Hematopoietic multipotent progenitor cell treated with erythropoietin and hydrocortisone succinate and interleukin-3 and kit ligand, for 8 days (in vitro differentiated cells): ENCODE results near the gene CCDC186.
A peak's percentile ranks its signal among the peaks of the same experiment; 100 is the strongest.

Experiments used
- DNase-seq: peaks from one replicate; pipeline ENCODE4 v3.0.0-alpha.2; 2015

The CCDC186 gene

DNA sequence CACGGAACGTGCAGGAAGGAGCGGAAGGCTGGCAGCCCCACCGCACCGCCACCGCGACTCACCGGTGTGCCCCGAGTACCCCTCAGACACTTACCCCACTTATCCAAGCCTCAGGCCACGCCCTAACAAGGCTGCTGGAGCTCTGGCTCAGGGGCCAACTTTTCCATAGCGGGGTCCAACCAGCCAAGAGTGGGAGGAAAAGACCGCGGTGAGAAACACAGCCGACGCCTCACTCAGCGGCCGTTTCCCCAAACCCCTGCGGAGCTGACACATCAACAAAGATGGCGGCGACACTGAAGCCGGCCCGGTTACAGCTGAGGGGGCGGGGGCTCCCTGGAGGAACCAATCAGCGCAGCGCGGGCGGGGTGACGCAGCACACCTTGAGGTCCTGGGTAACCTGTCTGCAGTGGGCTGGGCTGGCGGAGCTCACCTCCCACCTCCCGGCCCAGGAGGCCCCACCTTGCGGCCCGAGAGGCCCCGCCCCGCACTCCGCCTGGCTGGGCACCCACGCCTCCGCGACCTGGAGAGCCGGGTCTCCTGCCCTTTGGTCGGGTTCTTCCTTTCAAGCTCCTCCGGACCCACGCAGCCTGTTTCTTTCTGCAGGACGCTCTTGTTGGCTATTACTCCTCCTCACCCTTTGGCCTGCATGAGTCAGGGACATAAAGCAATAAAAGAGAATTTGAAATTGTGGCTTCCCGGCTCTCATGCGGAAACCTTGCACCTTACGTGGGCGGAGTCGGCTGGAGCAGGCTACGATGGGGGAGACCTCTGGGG lies at the start of gene CCDC186:
CCDC186 (minus strand) TSS at position 283 of the 774 bp plus-strand sequence. CDS start 10,935 bp downstream, outside the sequence.
- DNase-seq = peak; percentile 91

DNA sequence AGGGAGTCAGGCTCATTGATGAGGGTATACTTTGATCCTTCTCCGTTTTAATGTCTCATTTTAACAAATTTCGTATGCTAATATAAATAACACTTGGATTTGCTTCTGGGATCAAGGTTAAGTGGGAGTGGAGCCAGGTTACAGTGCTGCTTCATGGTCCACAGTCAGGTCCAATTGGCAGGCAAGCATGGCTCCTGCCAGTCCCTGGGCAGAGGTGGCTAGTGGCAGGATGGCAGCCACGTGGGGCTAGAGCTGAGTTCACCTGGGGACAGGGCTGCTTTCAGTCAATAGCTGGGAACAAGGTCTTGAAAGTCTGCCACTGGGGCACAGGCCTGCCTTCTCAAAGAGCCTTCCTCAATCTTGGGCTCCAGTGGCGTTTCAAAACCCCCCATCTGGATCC lies 49.1 kb upstream of the CCDC186 start:
- DNase-seq = no peak

DNA sequence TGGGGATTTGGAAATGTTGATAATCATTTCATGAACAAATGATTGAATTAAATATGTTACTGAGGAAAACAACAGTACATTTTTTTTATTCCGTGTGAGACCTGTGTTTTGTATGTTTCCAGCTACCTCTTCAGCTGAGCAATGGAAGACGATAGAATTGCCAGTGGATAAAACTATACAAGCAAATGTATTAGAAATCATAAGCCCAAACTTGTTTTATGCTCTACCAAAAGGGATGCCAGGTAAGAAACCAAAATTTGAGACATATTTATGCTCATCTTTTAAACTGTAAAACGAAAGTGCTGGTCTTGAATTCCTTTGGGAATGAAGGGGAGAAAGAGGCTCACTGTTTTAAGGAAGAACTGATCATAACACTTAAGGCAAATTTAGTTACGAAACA lies 47.2 kb upstream of the CCDC186 start:
- DNase-seq = no peak

DNA sequence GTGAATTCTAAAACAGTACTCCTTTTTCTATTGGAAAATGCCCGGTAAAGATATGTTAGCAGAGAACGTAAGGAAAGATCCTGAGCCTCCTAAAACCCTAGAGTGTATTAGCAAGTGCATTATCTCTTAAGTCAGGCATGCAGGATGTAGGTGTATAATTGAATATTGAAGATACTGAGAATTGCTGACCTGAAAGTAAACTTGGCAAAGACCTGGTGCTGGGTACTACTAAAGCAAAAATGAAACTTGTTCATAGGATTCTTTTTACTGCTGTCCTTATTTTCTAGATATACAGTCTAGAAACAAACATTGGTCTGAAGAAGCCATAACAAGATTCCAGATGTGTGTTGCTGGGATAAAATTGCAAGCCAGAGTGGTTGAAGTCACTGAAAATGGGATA lies 46.3 kb upstream of the CCDC186 start:
- DNase-seq = no peak

DNA sequence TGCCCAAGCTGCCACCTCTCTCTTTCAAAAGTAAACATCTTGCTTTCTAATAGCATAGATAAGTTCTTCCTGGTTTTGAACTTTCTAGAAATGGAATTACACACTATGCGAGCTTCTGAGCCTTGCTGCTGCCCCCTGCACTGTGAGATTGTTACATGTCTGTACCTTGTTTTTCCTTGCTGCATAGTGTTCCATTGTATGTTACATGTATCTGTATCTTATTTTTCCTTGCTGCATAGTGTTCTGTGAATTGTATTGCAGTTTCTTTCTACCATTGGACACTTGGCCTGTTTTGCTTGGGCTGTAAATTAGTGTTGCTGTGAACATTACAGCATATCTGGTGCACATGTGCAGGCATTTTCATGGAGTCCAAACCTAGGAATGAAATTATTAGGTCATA lies 41.0 kb upstream of the CCDC186 start:
- DNase-seq = no peak

DNA sequence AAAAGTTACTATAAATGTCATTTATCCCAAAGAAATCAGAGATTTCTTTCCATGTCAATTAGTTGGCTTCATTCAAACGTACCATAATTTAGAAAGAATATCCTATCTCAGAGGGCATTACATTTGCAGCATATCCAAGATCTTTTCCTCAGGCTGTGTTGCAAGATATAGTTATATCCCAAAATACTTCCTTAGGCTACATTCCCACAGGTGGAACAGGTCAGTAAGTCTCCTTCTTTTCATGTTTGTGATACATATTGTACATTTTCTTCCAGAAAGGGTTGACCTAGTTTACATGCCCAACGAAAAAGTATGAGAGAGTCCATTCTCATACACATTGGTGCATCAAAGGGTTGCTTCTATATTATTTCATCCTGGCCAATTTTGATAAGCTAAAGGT lies 38.1 kb upstream of the CCDC186 start:
- DNase-seq = no peak

DNA sequence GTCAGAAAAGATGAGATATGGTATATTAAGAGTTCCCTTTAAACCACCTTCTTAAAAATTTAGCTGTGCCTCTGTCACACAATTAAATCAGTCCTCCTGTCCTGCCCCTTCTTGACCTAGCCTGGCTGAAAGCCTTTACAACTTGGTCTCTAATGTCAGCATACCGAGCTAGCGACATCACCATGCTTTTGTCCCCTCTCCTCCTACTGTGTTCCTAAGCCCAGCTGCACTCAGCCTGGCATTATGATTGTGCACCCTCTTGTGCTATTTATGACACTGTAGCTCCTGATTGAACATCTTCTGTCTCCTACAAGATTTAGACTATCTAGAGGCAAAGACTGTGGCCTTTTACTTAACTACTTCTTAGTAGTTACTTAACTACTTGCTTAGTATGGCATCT lies 34.3 kb upstream of the CCDC186 start:
- no peak for DNase-seq

DNA sequence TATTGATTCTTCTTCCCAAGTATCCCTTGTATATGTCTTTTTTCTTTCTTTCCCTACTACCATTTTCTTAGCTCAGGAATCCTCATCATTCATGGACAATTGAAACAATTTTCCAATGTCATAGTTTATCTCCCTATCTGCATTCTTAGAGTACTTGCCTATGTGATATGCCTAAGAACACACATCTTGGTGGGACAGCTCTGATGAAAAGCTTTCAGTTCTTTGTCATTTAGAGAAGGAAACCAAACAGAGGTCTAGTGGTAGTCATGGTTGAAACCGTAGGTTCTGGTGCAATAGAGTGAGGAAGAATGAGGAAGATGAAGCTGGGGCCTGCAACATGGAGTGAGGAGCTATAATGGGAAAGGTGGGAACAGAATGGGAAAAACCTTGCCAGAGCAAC lies 33.3 kb upstream of the CCDC186 start:
- DNase-seq = no peak

DNA sequence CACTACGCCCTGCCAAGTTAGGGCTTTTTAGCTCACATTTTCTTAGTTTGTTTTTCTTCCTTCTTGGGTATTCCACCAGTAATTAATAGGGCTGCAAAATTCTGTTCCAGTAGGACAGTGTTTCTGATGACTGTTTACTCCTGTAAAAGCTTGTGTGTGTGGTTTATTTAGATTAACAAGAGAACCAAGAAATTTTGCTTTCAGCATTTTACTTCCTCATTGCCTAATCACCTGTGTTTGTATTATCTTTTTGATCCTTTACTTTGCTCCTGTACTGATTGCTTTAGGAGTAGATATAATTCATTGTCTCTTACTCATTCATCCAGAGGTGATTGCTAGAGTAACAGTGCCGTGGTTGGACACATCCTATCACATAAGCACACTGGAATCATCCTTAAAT lies 32.9 kb upstream of the CCDC186 start:
- DNase-seq = no peak

DNA sequence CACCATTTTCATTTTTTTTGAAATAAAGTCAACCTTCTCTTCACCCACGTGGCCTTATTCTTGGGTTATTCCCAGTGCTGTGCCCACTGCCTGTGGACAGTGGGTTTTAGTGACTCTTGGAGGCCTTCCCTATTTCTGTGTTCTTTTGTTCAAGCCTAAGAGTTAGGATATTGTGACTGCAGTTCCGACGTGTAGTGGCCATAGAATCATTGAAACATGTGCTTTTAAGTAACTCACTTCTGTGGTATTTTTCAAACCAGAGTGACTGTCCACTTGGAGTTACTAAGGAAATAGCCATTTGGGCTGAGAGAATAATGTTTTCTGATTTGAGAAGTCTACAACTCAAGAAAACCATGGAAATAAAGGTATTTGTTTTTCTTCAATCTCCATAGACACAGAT lies 28.8 kb upstream of the CCDC186 start:
- DNase-seq = no peak

DNA sequence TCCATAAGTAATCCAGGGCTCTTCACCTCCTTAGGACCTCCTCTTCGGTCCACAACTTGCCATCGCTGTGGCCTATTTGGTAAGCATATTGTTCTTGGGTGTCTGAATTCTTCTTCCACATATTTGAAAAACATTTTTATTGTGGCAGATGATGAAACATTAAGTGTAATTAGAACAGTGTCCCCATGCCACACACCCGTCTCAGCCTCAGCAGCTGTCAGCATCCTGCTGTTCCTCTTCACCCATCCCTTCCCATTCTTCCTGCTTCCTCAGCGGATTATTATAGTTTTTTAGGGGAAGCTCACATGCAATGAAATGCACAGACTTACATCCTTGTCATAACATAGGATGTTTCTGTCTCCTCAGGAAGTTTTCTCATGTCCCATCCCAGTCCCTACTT lies 25.2 kb upstream of the CCDC186 start:
- no peak for DNase-seq

DNA sequence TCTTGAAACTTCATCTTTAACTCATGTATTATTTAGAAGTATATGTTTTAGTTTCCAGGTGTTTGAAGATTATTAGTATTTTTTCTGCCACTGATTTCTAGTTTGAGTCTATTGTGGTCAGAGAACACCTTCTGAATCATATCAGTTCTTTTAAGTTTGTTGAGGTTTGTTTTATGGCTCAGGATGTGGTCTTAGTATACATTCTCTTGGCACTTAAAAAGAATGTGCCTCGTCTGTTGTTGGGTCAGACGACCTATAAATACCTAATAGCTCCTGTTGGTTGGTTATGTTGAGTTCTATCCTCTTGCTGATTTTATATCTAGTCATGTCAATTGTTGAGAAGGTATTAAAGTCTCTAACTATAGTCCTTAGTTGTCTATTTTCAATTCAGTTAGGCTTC lies 21.1 kb upstream of the CCDC186 start:
- no peak for DNase-seq

DNA sequence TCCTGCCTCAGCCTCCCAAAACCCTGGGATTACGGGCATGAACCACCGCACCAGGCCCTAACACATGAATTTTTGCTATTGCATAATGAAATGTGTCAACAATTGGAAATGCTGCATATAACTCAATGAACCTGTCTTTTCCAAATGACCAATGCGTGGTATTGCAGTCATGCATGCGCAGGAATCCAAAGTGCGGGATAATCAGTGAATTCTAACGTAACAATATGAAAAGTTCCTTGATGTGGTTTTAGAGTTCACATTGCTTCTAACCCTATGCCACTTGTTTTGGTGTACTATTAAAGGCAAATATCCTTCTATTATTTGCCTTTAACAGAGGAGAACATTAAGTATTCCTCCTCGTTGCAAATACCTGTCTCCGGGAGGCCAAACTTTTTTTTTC lies 15.7 kb upstream of the CCDC186 start:
- no peak for DNase-seq

DNA sequence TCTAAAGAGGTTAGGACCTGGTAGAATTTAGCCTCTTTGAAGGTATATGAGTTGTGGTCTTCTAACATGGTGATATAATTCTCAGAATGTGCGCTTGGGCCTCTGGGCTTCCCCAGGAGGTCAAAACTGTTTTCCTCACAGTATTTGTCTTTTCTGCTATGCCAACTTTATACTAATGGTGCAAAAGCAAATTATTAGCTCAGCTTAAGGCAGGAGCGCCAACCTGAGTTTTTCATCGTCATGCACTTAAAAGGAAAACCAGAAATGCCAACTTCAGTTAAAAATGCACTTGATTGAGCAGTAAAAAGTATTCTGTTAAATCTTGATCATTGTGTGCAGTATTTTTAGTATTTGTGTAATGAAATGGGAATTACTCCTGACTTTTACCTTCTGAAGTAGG lies 14.9 kb upstream of the CCDC186 start:
- no peak for DNase-seq

DNA sequence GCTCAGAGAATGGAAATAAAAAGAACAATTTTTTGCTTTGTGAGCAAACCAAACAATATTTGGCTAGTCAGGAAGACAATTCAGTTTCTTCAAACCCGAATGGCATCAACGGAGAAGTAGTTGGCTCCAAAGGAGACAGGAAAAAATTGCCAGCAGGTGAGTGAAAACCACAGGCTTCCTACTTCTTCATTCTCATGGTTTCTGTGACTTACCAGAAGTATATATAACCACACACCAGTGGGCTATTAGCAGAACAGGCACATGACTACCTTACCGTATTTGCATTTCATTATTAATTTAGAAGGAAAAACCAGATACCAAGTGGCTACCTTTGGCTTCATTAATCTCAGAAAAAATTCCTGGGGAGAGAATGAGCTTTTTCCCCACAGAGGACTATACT lies 14.0 kb upstream of the CCDC186 start:
- no peak for DNase-seq

DNA sequence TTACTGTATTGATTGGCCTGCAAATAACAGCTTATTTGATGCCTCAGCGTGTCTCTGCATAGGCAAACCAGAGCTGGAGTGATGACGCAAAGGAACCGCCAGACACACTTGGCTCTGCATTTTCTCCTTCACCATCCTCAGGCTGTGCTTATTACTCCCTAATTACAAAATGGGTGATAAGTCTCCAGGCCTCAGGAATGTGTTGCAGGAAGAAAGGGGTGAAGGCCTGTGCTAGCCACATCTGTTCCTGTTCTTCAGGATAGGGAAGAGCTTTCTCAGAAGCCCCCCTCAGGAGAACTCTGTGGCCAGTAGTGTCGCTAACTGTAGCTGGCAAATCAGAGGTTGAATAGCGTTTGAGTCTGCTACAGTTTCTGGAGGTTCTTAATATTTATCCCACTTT lies 10.3 kb upstream of the CCDC186 start:
- no peak for DNase-seq

DNA sequence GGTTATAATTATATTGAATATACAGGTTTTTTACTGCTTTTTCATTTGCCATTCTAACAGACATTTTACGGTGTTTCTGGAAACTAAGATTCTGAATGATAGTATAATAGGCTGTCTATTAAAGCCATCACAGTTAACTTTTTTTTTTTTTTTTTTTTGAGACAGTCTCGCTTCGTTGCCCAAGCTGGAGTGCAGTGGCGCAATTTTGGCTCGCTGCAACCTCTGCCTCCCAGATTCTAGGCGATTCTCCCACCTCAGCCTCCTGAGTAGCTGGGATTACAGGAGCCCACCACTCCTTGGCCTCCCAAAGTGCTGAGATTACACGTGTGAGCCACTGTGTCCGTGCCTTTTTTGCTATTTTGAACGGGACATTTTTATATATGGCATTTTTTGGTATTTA lies 9.6 kb upstream of the CCDC186 start:
- DNase-seq = no peak

DNA sequence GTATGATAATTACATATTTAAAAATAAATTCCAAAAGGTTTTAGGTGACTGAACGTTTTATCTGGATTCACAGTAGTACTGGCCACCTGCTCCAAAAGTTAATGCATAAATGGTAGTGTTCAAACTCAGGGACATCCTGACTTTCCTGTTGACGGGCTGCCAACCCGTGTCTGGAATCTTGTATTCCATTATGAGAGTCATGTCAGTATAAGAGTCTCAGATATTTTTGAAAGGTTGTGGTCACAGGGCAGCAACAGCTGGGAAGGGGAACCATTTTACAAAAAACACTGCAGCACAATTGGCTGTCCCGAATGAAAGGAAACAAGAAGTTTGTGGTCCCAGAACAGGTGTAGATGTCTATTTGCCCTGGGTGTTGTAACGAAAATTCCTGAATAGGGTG lies 8.0 kb upstream of the CCDC186 start:
- no peak for DNase-seq

DNA sequence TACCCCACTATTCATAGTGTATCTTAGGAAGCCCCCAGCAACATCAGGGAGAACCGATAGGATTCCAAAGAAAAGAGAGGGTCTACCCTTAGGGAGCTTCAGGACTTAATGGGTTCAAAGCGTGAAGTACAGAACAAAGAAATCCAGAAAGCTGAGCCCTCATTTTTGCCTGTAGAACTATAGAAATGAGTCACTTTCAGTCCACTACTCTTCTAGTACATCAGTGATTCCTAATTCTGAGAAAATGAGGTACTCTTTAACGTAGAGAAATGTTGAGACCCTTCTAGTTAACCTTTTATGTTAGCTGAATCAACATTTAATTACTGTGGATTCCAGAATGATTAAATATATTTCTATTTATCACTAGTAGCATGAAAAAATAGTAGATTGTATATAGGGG lies 6.9 kb upstream of the CCDC186 start:
- no peak for DNase-seq

DNA sequence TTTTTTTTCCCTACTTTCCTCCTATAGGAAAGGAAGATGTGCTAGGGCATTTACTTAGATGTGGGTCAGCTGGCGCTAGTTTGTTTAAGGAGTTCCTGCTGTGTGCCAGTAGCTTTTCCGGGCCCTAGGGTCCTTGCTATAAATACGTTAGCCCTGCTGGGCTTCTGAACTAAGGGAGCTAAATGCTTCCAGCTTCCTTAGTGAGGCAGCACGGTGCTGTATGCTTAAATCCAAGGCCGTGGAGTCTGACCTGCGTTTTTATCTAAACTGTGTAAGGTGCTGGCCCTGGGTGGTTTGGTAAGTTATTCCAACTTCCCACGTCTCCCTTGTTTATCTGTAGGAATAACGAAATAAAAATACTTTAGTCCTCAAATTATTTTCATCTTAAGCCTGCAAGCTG lies 5.7 kb upstream of the CCDC186 start:
- DNase-seq = no peak

DNA sequence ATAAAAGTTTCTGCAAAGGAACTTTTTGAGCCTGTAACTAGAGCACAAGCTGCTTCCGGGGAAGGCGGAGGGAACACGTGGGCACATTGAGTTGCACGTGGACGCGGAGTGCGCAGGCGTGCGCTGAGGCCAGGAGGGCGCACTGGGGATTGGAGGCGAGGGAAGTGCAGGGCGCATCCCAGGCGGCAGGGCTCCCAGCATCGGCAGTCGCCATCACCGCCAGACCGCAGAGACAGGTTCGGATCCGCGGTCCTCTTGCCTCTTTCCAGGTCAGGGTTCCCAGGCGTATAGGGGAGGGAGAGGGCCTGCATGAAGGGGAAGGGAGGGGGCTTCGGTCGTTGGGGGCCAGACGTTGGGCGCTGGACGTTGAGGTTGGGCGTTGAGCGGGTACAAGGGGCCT lies 5.1 kb upstream of the CCDC186 start, which contains the start of gene TDRD1:
TDRD1 (plus strand) TSS at position 206 of the 400 bp plus-strand sequence. CDS start 8,479 bp downstream, outside the sequence.
- DNase-seq = peak; percentile 18

DNA sequence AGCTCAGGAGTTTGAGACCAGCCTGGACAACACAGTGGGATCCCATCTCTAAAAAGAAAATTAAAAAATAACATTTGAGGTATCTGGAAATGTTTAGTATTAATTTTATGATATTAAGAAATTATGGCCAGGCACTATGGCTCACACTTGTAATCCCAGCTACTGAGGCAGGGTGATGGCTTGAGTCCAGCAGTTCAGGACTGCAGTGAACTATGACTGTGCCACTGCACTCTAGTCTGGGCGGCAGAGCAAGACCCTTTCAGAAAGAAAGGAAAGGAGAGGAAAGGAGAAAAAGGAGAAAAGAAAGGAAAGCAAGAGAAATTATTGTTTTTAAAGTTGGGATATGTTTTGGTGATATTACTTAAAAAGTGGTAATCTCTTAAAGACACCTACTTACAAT lies 2.5 kb upstream of the CCDC186 start:
- no peak for DNase-seq

DNA sequence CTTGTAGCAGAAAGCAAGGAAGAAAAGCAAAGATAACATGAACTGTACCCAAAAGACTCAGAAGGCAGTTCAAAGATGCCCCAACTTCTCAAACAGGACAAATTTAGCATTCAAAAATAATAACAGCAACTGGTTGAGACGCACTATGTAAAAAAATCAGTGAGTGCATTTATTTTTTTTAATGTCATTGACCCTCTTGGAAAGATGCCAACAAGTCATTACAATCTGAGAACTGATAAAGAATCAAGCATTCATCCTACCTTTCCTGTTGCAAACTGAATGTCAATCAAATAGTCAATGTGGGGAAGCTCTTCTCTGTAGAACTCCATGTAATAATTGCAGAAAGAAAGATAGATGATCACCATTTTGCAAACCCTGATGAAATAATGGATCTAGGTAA lies 1.7 kb upstream of the CCDC186 start:
- DNase-seq = no peak

DNA sequence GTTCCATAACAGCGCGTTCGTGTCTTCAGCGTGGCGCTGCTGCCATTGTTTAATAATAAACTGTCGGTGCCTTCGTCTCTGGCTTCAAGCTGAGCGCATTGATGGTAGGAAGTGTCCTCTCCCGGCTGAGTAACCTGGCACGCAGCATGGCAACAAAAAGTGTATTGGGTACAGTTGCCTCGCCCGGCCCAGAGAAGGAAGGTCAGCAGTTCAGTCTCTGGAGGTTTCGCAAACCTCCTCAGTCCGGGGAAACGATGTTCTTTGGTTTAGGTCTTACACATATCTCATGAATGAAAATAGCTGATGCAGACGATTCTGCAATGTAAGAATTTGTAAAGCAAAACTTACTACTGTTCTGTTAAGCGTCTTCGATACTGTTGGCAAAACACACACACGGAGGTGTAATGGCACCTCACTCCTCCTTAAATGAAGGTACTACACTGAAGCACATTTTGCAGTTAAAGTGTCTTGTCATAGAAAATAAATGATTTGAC lies 739 bp upstream of the CCDC186 start:
- no peak for DNase-seq

DNA sequence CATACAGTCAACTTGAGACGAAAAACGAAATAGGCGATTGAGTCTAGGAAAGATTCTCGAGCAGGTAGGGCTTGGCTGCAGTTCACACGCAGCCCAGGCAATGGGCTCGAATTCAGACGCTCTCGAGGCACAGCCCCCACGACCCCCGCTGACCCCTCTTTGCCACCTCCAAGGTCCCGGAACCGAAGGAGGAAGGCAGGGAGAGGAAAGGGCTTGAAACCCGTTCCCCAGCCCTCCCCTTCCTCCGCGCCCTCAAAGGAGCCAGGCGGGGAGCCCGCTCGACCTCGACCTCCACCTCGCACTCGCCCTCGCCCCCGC lies 441 bp downstream of the CCDC186 start:
- DNase-seq = no peak
